Lower leg skin (tissue), 3 donors: ENCODE measurements around the gene PSMA4.

Experiments used
- CTCF ChIP-seq, 3 donors: fragments of 450-650 bp; IDR thresholded peaks; one replicate each; pipeline ENCODE4 v1.5.1; 2016; ENCODE audit warnings: antibody characterized with exemption in 3 of 3, mild to moderate bottlenecking in 3 of 3, moderate library complexity in 2 of 3
- POLR2A ChIP-seq, 2 donors: fragments of 450-650 bp; IDR thresholded peaks; one replicate each; pipeline ENCODE4 v1.6.1; 2016 to 2017; ENCODE audit warnings: antibody characterized with exemption in 2 of 2, mild to moderate bottlenecking in 1 of 2, moderate library complexity in 1 of 2

- no peak for TF ChIP-seq CTCF (IDR thresholded peaks at IDR 0.05)
- no peak for TF ChIP-seq POLR2A (IDR thresholded peaks at IDR 0.05)
Observed at GRCh38 chr15:78538358-78538757, 1.9 kb upstream of the PSMA4 start.
